Motor neuron (in vitro differentiated cells): Measurements from ENCODE around the gene EVL. TPM values are rescaled to one million over a fixed set of nuclear protein-coding genes. Genes with fewer than 3 reads are reported as not detected.
"Not testable (repeated sequence)": the region's sequence is repeated elsewhere in the genome, so short reads cannot be mapped to it uniquely, and the experiment has no call there.

Experiments used
- ATAC-seq, 8 experiments: fragments of 200-7000 bp; cut with Tn5 transposase; replicated peaks in 6 of 8; 2 replicates each; pipeline ENCODE4 v1.8.0; 2021; ENCODE audit warnings: mild to moderate bottlenecking in 8 of 8, moderate library complexity in 8 of 8
- H3K27ac ChIP-seq, 2 donors: fragments of 250-450 bp; sonication (Bioruptor Pico); 2 replicates each; pipeline ENCODE4 v1.9.0; 2021; ENCODE audit warnings: antibody characterized with exemption in 2 of 2, mild to moderate bottlenecking in 2 of 2, moderate library complexity in 1 of 2
- H3K4me1 ChIP-seq, 2 donors: fragments of 250-450 bp; sonication (Bioruptor Pico); replicated peaks in 1 of 2; 2 replicates each; pipeline ENCODE4 v1.6.1; 2021; ENCODE audit warnings: antibody characterized with exemption in 2 of 2, mild to moderate bottlenecking in 2 of 2, moderate library complexity in 1 of 2
- H3K4me3 ChIP-seq, 5 donors: fragments of 250-450 bp; sonication (Bioruptor Pico); 2 replicates each; pipeline ENCODE4 v1.9.0; 2021; ENCODE audit warnings: antibody characterized with exemption in 5 of 5, mild to moderate bottlenecking in 5 of 5, moderate library complexity in 4 of 5
- WGBS, 10 experiments: fragments of 450-650 bp; shearing (Covaris generic); methylation state at CpG; one replicate each; pipeline ENCODE4 v1.0.0; 2022; 5-methylcytosine and 5-hydroxymethylcytosine counted together
- in situ Hi-C, 9 experiments: fragments of 400-800 bp; cut with MboI; loops; one replicate each; pipeline ENCODE4 v1.15.0; 2021; ENCODE audit warnings: low sequenced_read_pairs in 9 of 9, low pct_unique_long_range_greater_than_20kb in 2 of 9; ENCODE audit not compliant: unreplicated experiment in 9 of 9
- total RNA-seq, 8 experiments: library from RNA; unstranded; fragments of 300-600 nt; gene quantifications; 2 replicates each; pipeline versions ENCODE4 v1.2.3 to v1.2.4, GENCODE V29; 2022

EVL gene
- total RNA-seq, 8 experiments from 2014 or later: 9.5 to 178 (median 119) TPM

GRCh38 chr14:100155756-100156616 lies 90.8 kb downstream of the EVL start:
- peaks cover 9% of the 10 kb centered on the region in 2 donors for H3K4me1 ChIP-seq
- H3K4me3 ChIP-seq: no peak overlapping the region
- in situ Hi-C loops: no loop called here
- no peak overlapping the region for H3K27ac ChIP-seq
- ATAC-seq: peak in 4 of 8 experiments; percentile 35 to 57 (median 39)
- 11 to 75% (median 58%) methylated on average over 2 to 8 of the region's 12 CpGs; no CpG with 5 or more reads in 2 of the 10 experiments for WGBS, 10 experiments

- no peak overlapping the region for H3K27ac ChIP-seq
- no peak overlapping the region for H3K4me3 ChIP-seq
- 0 to 100% (median 30%) methylated on average over 1 to 3 of the region's 6 CpGs; no CpG with 5 or more reads in 6 of the 10 experiments for WGBS, 10 experiments
- peaks cover 9% of the 10 kb centered on the region in 2 donors for H3K4me1 ChIP-seq
- in situ Hi-C loops: no loop called here
- no peak for ATAC-seq
These were observed 91.6 kb downstream of the EVL start for GRCh38 chr14:100156776-100157175.

- whole genome bisulfite sequencing, 10 experiments: 57 to 100% (median 75%) methylated on average over 1 to 4 of the region's 16 CpGs; no CpG with 5 or more reads in 4 of the 10 experiments
- H3K4me1 ChIP-seq, H3K27ac ChIP-seq, H3K4me3 ChIP-seq, ATAC-seq, in situ Hi-C loops: not testable (repeated sequence)
These were observed 92.5 kb downstream of the EVL start for GRCh38 chr14:100157548-100158232.

GRCh38 chr14:100158566-100159093 lies 93.4 kb downstream of the EVL start:
- WGBS, 10 experiments: 0 to 33% (median 0%) methylated on average over 1 to 7 of the region's 32 CpGs; no CpG with 5 or more reads in 7 of the 10 experiments
- ATAC-seq: no peak
- Histone ChIP-seq H3K4me1 (peaks cover 9% of the 10 kb centered on the region in 2 donors), H3K4me3 (peak overlapping the region; percentile 21 to 28 (median 21)), H3K27ac (no peak overlapping the region)
- in situ Hi-C loops: no loop called here

GRCh38 chr14:100159094-100159864 lies 94.1 kb downstream of the EVL start, which contains the start of gene DEGS2:
Gene DEGS2, minus strand, starts transcription at chr14:100159645. Its CDS starts 58 bp downstream, at chr14:100159587.
- peak within 1 kb of the TSS; percentile 21 to 28 (median 21) for H3K4me3 ChIP-seq
- peaks cover 9% of the 10 kb centered on the region in 2 donors for H3K4me1 ChIP-seq
- 3 to 10% (median 4%) methylated on average over 5 to 8 of the region's 94 CpGs; no CpG with 5 or more reads in 7 of the 10 experiments for WGBS, 10 experiments
- peak; percentile 62 to 74 (median 69) for ATAC-seq
- in situ Hi-C loops: no loop called here
- no peak within 1 kb of the TSS for H3K27ac ChIP-seq

GRCh38 chr14:100159865-100160533 lies 94.8 kb downstream of the EVL start:
- Histone ChIP-seq H3K27ac (no peak overlapping the region), H3K4me1 (peaks cover 9% of the 10 kb centered on the region in 2 donors), H3K4me3 (peak overlapping the region; percentile 21 to 28 (median 21))
- in situ Hi-C loops: no loop called here
- ATAC-seq: peak in 1 of 8 experiments; percentile 16
- 25 to 100% (median 69%) methylated on average over 1 to 8 of the region's 39 CpGs; no CpG with 5 or more reads in 4 of the 10 experiments for WGBS, 10 experiments

GRCh38 chr14:100160534-100160916 lies 95.3 kb downstream of the EVL start:
- in situ Hi-C loops: no loop called here
- H3K4me3 ChIP-seq: no peak overlapping the region
- H3K27ac ChIP-seq: no peak overlapping the region
- 40 to 100% (median 88%) methylated on average over 1 to 6 of the region's 7 CpGs; no CpG with 5 or more reads in 4 of the 10 experiments for WGBS, 10 experiments
- ATAC-seq: no peak
- H3K4me1 ChIP-seq: peaks cover 7 to 9% of the 10 kb centered on the region in 2 donors

GRCh38 chr14:100165376-100165775 lies 100.2 kb downstream of the EVL start:
- WGBS, 10 experiments: 25 to 60% (median 43%) methylated on average over 3 to 4 of the region's 27 CpGs; no CpG with 5 or more reads in 6 of the 10 experiments
- in situ Hi-C loops: no loop called here
- ATAC-seq: peak in 7 of 8 experiments; percentile 41 to 82 (median 65)
- peaks cover 4 to 7% of the 10 kb centered on the region in 2 donors for H3K4me1 ChIP-seq
- H3K4me3 ChIP-seq: no peak overlapping the region
- no peak overlapping the region for H3K27ac ChIP-seq

GRCh38 chr14:100165831-100166440 lies 100.7 kb downstream of the EVL start:
- Histone ChIP-seq H3K4me1 (peaks cover 4 to 7% of the 10 kb centered on the region in 2 donors), H3K27ac (no peak overlapping the region), H3K4me3 (no peak overlapping the region)
- in situ Hi-C loops: no loop called here
- WGBS, 10 experiments: no CpG with 5 or more reads among the region's 16 CpGs
- peak in 3 of 8 experiments; percentile 7 to 19 (median 9) for ATAC-seq

- no peak overlapping the region for H3K27ac ChIP-seq
- in situ Hi-C loops: no loop called here
- peaks cover 4 to 7% of the 10 kb centered on the region in 2 donors for H3K4me1 ChIP-seq
- ATAC-seq: no peak
- no peak overlapping the region for H3K4me3 ChIP-seq
- no CpG with 5 or more reads among the region's 1 CpG for whole genome bisulfite sequencing, 10 experiments
These were observed 103.3 kb downstream of the EVL start for GRCh38 chr14:100168506-100168905.

GRCh38 chr14:100170880-100171279 lies 105.7 kb downstream of the EVL start:
- no peak for ATAC-seq
- Histone ChIP-seq H3K4me1 (peaks cover 4 to 7% of the 10 kb centered on the region in 2 donors), H3K27ac (no peak overlapping the region), H3K4me3 (no peak overlapping the region)
- 71 to 100% (median 80%) methylated on average over 1 to 2 of the region's 2 CpGs; no CpG with 5 or more reads in 5 of the 10 experiments for WGBS, 10 experiments
- in situ Hi-C loops: no loop called here
